ENCODE measurements around the gene FRMPD1.
A peak's percentile ranks its signal among the peaks of the same experiment; 100 is the strongest.

FRMPD1 gene

GRCh38 chr9:37635808-37636207, 14.9 kb upstream of the FRMPD1 start:
- DNase-seq = no peak

DNA sequence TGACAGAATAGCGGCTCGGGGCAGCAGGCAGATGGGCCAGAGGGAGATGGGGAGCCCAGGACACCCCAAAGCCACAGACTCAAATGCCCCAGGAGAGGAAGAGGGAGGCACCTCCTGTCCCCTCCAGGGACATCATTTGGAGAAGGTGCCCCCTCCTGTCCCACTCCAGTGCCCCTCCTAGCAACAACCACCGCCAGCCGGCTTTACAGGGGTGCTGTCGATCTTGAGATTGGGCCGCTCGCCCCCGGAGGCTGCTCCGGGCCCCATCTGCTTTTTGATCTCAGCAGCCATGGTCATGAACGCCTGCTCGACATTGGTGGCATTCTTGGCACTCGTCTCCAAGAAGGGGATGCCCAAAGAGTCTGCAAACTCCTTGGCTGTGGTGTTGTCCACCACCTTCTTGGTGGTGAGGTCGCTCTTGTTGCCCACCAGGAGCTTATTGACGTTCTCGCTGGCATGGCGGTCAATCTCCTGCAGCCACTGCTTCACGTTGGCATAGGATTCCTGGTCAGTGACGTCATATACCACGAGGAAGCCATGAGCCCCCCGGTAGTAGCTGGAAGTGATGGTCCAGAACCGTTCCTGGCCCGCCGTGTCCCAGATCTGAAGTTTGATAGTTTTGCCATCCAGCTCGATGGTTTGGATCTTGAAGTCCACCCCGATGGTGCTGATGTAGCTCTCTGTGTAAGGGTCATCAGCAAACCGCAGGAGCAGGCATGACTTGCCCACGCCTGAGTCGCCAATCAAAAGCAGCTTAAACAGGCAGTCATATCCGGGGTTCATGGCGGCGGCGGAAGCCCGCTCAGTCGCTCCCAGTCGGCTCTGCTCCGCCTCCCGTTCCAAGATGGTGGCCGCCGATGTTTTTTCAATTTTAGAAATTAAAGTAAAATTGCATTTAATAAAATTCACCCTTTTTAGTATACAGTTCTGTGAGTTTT, 14.0 kb upstream of the FRMPD1 start:
- no peak for DNase-seq

DNA sequence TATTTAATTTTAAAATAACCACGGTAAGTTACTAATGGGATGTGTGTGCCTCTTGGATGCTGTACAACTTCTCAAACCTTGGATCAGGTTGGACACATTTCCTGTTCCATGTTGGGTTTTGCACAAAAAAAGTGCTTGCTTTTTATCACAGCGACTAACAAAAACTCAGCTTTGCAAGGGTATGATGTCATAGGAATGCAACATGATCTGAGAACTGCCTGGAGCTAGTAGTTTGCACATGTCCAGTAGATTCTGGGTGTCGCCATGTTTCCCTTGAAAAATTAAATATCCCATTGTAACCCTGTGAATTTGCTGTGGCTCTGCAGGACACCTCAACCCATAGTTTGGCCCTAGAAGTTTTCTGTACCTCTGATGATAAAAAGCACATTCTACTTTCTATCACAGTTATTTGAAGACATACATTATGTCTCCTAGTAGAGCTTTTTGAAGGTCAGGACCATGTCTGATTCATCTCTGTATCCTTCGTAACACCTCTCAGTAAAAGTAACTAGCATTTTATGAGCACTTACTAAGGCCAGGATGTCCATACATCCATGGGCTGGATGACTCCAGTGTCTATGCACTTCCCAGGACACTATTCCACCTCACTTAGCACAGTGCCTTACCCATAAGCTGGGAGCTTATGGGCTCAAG, 11.5 kb upstream of the FRMPD1 start:
- no peak for DNase-seq

- no peak for DNase-seq
Observed at GRCh38 chr9:37639841-37640240, 10.9 kb upstream of the FRMPD1 start.

GRCh38 chr9:37640246-37640645, 10.5 kb upstream of the FRMPD1 start:
- no peak for DNase-seq

DNA sequence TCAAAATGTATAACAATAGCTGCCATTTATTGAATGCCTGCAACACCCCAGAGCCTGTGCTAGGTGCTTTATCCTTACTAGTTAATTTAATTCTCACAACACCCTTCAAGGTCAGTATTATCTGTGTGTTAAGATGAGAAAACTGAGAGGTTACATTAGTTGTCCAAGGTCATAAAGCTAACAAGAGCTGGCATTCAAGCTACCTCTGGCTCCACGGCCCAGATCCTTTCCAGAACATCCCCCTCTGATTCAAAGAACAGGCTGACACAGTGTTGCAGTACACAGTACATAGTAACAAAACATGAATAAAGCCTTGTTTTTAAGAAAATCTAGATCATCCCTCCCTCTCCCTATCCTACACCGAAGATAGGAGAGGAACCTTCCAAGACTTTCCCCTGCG, 9.4 kb upstream of the FRMPD1 start:
- DNase-seq = no peak

- DNase-seq = no peak
Observed at GRCh38 chr9:37643214-37643613, 7.5 kb upstream of the FRMPD1 start.

DNA sequence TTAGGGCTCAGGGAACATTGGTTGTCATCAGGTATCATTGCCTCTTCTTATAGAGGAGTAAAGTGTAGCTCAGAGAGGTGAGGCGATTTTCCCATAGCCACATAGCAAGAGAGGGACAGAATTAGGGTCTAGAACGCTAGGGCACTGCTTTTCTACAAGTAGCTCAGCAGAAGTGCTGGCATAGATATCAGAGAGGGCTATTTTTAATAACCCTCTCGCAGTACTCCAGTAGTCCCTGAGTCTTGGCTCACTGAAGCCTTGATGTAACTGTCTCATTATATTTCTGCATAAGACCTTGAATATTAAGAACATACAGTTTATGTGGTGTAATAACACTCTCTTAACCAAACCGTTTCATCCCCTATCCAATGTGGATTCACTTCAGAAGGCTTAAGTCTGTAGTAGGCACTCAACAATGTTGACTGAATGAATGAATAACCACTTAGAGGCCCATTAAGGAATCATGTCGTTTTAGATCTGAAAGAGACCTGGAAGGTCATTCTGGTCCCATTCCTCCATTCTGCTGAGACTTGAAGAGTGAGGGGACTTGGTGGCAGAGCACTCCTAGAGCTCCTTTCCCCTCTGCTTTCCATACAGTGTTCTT, 4.7 kb upstream of the FRMPD1 start:
- DNase-seq = no peak

GRCh38 chr9:37650299-37650872, 368 bp upstream of the FRMPD1 start:
- DNase-seq = peak; percentile 44

GRCh38 chr9:37652261-37652660, 1.5 kb downstream of the FRMPD1 start:
- DNase-seq = no peak

DNA sequence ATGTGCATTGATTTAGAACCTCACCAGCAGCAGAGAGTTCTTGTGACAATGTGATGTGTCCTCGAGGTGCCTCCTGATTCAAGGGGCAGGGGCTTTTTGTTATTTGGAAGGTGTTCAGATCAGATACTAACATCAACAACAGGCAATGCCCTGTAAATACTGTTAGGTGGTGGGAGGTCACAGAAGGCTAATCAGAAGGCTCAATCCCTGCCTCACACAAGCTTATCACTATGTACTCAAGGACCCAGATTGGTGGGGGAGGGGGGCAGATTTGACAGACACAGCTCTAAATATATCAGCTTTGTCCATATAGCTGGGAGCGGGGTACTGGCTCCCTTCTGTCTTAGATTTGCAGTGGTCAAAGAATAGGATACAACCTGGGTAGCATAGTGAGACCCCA, 2.6 kb downstream of the FRMPD1 start:
- no peak for DNase-seq

GRCh38 chr9:37656936-37657335, 6.2 kb downstream of the FRMPD1 start:
- no peak for DNase-seq

DNA sequence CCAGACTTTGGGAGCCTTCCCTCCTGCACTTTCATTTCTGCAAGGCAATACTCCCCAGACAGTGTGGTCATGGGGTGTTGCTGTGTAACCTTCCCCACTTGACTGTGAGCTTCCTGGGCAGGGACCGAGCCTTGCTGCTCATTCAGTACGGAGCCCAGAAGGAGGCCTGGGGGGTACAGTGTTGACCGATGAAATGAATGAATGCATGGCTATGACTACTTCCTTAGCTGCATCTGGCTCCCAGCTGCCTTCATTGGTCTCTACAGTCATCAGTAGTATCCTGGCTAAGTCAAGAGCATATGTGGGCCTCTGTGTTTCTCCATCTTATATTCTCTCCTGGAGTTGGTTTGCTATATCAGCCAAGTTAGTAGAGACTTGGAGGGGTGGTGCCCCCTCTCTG, 9.9 kb downstream of the FRMPD1 start:
- DNase-seq = no peak

DNA sequence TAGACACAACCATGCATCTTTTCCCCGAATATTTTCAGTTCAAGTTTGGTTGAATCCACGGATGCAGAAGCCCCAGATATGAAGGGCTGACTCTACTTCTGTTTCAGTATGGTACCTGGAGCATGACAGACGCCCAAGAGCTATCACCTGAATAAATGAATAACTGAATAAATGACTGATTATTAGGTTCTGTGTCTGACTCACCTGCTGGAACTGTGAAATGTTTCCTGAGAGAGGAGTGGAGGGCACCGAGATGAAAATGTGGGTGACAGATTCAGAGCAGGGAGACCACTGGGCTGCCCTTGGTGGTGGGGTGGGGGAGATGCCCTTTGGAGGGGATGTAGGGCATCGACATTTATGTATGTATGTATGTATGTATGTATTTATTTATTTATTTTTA, 13.2 kb downstream of the FRMPD1 start:
- DNase-seq = no peak

DNA sequence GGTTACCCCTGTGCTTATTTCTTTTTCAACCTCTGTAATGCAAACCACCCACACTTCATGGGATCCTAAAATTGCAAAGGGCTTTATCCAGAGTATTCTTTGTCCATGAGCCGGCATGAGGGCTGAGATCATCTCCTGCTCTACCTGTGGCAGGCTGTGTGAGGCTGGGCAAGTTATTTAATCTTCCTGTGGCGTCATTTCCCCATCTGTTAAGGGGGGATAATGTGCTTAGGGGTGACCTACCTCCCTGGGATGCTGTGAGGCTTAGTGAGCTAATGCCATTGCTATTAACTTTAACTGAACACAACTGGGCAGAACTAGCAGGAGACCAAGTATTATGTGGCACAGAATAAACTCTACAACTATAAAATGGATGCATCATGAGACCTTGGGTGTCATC, 17.0 kb downstream of the FRMPD1 start:
- DNase-seq = no peak

- peak; percentile 11 for DNase-seq
Observed at GRCh38 chr9:37668116-37668601, 17.4 kb downstream of the FRMPD1 start.

DNA sequence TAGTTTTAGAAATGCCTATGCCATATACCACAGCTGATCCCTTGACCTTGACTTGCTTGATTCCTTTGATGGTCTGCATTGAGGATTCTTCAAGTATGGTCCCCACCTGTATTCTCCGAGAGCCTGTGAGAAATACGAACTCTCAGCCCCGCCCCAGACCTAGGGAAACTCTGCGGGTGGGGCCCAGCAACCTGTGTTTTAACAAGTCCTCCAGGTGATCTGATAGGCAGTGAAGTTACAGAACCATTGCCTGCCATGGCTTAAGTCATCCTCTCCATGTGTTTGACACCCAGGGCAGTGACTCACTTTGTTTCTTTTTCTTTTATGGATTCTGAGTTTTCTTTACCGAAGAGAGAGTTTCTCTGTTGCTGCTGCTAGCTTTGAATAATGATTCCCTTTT, 18.5 kb downstream of the FRMPD1 start:
- no peak for DNase-seq

- DNase-seq = no peak
Observed at GRCh38 chr9:37675661-37676060, 24.9 kb downstream of the FRMPD1 start.

DNA sequence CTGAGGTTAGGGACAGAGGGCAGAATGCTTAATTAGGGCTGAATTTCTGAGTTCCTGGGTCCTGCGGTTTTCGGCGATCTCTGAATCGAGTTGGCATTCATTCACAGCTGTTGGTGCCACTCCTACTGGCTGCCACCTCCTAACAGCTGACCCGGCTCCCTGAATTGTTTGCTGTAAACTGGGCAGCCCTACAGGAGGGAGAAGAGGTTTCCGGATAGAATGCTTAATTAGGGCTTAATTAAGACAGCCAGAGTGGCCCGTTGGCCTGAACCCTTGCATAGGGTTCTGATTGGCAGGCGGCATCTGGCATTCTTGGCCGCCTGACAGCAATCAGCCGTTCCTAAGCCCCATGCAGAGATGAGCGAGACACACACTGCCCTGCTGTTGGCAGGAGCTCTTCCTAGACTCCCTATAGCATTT, 25.7 kb downstream of the FRMPD1 start:
- DNase-seq = no peak

DNA sequence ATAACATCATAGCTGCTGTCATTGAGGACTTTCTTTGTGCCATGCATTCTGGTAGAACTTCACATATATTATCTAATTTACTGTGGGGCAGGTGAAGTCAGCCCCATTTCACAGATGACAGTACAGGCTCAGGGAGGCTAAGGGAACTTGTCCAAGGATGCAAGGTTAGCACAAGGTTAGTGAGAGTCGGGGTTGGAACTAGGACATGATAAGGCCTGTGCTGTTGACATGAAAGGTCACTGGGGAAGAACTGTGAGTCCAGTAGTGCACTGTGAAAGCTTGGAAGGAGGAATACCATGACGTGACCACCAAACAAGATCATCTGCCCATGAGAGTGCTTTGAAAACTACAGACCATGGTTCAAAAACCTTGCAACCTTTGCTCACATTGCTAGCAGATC, 26.7 kb downstream of the FRMPD1 start:
- DNase-seq = no peak

GRCh38 chr9:37678789-37679273, 28.1 kb downstream of the FRMPD1 start:
- no peak for DNase-seq

DNA sequence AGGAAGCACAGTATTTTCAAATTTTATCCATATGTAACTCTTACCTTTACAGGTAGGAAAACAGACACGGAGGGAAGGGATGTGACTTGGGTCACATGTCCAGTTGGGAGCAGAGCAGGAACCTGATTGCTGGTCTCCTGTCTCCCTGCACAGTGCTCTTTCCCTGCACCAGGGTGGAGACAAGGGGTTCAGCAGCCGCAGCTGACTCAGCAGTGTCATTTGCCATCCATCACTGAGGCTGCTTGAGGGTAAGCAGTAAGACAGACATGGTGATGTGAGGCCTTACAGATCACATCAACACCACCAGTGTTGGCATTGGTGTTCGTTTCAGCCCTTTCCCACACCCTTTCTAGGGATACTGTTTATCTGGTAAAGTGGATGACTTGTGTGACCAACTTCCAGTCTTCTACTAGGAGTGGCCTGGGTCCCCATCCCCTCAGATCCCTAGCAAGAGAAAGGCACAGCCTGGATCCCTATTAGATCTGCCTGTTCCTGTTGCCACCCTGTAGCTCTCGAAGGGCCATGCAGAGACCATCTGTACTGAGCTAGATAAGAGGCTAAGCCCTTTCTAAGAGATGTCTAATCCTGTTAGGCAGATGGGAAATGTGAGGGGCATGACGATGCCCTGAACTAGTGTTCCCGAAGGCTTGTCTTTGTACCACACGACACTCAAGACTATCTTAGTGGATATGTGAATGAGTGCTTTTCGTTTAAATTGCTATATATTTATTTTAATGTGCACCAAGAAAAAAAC, 29.1 kb downstream of the FRMPD1 start:
- DNase-seq = no peak
